T-helper 17 cell (primary cell): ENCODE results near the gene BMPR1B. TPM values are rescaled to one million over a fixed set of nuclear protein-coding genes. Genes with fewer than 3 reads are reported as not detected.

ENCODE experiments used
- ATAC-seq: fragments of 150-1000 bp; cut with Tn5 transposase; 2 replicates; pipeline ENCODE4 v1.10.0; 2021; ENCODE audit warnings: mild to moderate bottlenecking, moderate library complexity
- DNase-seq, 3 donors: peaks; one replicate each; pipeline versions ENCODE4 v3.0.0 to v3.0.0-alpha.2; 2020 to 2021
- H3K9me3 ChIP-seq: one replicate; pipeline ENCODE4 v1.7.0; 2013; ENCODE audit warnings: low read length, mild to moderate bottlenecking; ENCODE audit not compliant: control insufficient read depth, poor library complexity, severe bottlenecking
- H3K27ac Mint-ChIP-seq: one replicate; pipeline ENCODE4 v1.8.0; 2022; ENCODE audit warnings: mild to moderate bottlenecking, moderate library complexity, mixed read lengths
- H3K27me3 Mint-ChIP-seq: one replicate; pipeline ENCODE4 v1.8.0; 2022; ENCODE audit warnings: mixed read lengths
- H3K36me3 Mint-ChIP-seq: one replicate; pipeline ENCODE4 v1.8.0; 2022; ENCODE audit warnings: low read depth, mixed read lengths
- H3K4me1 Mint-ChIP-seq: one replicate; pipeline ENCODE4 v1.8.0; 2022; ENCODE audit warnings: mild to moderate bottlenecking, mixed read lengths
- H3K4me3 Mint-ChIP-seq: one replicate; pipeline ENCODE4 v1.8.0; 2022; ENCODE audit warnings: mild to moderate bottlenecking, moderate library complexity, mixed read lengths
- total RNA-seq, 4 donors: library from RNA in 2 of 4; stranded (reverse) in 2 of 4; gene quantifications; one replicate each; pipeline ENCODE4 v1.2.3 and lab custom pipeline; 2022 to 2026

The BMPR1B gene
- total RNA-seq, 2 donors from 2014 or later = not detected

DNA sequence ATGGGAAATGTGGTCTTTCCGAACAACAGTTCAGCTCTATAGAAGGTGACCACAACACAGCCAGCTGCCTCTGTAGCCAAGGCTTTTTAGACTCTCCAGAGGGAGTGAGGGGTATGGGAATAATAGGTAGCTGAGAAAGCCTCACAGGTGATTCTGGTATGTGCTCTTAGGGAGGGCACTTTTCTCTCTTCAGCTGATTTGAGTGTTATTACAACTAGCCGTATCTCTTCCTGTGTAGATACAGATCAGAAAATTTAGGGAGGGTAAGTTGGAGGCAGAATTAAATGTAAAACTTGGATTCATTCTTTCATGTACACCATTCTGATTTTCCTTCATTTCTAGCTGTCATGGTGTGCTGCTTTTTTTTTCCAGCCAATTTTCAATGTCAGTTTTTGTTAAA lies 154.9 kb downstream of the BMPR1B start:
- no peak for DNase-seq
- ATAC-seq = peak; percentile 25
- no peaks in the 10 kb centered on the region for H3K9me3 ChIP-seq
- Mint-ChIP-seq H3K4me1 (peaks cover 6% of the 10 kb centered on the region), H3K27ac (no peak overlapping the region), H3K4me3 (no peak overlapping the region), H3K27me3 (no peaks in the 10 kb centered on the region), H3K36me3 (no peaks in the 10 kb centered on the region)

DNA sequence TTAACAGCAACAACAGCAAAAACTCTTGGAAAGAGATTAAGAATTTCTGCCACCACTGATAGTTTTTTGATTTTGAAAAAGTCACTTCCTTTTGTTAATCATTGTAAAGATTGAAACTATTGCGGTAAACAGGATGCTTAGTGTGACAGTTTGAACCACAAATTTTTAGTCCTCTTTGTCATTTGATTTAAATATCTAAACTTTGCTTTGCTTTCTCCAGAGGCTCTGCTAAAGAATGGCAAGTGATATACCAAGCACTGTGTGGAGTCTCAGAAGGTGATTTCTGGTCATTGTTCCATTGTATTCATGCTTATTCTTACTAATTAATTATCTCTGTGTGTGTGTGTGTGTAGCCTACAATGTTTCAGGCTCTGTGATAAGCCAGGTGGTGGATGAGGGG lies 155.6 kb downstream of the BMPR1B start:
- Mint-ChIP-seq H3K4me3 (peak overlapping the region; percentile 37), H3K27ac (peak overlapping the region; percentile 0), H3K36me3 (no peaks in the 10 kb centered on the region), H3K27me3 (no peaks in the 10 kb centered on the region), H3K4me1 (peaks cover 6% of the 10 kb centered on the region)
- DNase-seq (no peak), ATAC-seq (peak; percentile 39)
- H3K9me3 ChIP-seq = no peaks in the 10 kb centered on the region

DNA sequence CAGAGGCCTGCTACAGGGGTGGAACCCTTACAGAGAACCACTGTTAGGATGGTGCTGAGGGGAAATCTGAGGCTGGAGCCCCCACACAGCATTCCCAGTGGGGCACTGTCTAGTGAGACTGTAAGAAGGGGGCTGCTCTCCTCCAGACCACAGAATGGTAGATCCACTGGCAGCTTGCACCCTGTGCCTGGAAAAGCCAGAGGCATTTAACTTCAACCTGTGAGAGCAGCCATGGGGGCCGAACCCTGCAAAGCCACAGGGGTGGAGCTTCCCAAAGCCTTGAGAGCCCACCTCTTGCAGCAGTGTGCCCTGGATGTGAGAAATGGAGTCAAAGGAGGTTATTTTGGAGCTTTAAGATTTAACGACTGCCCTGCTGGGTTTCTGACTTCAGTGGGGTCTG lies 159.4 kb downstream of the BMPR1B start:
- H3K4me3 Mint-ChIP-seq = no peak overlapping the region
- no peak overlapping the region for H3K27ac Mint-ChIP-seq
- no peaks in the 10 kb centered on the region for H3K9me3 ChIP-seq
- ATAC-seq (no peak), DNase-seq (no peak)
- H3K36me3 Mint-ChIP-seq = no peaks in the 10 kb centered on the region
- H3K27me3 Mint-ChIP-seq = no peaks in the 10 kb centered on the region
- H3K4me1 Mint-ChIP-seq = peaks cover 6% of the 10 kb centered on the region

DNA sequence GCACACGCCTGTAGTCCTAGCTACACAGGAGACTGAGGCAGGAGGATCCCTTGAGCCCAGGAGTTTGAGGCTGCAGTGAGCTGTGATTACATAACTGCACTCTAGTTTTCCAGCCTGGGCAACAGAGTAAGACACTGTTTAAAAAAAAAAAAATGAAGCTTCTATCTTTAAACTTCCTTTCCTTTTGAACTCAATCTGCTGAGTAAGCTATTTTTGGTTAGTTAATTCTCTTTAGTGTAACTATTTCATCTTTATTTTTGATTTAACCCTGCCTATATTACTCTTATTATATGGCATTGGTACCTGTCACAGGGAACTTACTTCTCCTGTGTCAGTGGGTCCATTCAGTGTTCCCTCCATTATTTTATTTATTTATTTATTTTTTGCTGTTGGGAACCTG lies 160.8 kb downstream of the BMPR1B start:
- no peak for DNase-seq
- Mint-ChIP-seq H3K36me3 (no peaks in the 10 kb centered on the region), H3K4me1 (peaks cover 4% of the 10 kb centered on the region), H3K27ac (no peak overlapping the region), H3K4me3 (no peak overlapping the region), H3K27me3 (no peaks in the 10 kb centered on the region)
- H3K9me3 ChIP-seq = no peaks in the 10 kb centered on the region
- no peak for ATAC-seq

DNA sequence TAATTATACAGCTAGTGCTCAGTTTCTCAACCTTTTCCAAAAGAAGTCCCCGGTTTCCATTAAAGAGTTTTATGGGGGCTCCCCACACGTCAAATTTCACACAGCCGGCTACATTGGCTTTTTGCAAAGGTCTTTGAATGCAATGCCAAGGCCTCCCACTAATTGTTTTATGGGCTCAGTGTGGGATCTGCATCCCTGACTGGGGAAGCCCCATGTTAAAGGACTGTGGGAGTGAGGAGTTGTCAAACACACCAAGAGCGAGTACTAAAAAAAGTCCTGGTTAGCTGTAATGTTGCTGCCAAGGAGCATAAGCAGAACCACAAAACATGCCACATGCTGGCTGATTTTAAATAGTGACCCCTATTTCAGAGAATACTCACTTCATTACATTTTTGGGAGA lies 162.6 kb downstream of the BMPR1B start:
- Mint-ChIP-seq H3K36me3 (no peaks in the 10 kb centered on the region), H3K27ac (no peak overlapping the region), H3K4me1 (no peaks in the 10 kb centered on the region), H3K4me3 (no peak overlapping the region), H3K27me3 (no peaks in the 10 kb centered on the region)
- H3K9me3 ChIP-seq = no peaks in the 10 kb centered on the region
- no peak for DNase-seq
- no peak for ATAC-seq

DNA sequence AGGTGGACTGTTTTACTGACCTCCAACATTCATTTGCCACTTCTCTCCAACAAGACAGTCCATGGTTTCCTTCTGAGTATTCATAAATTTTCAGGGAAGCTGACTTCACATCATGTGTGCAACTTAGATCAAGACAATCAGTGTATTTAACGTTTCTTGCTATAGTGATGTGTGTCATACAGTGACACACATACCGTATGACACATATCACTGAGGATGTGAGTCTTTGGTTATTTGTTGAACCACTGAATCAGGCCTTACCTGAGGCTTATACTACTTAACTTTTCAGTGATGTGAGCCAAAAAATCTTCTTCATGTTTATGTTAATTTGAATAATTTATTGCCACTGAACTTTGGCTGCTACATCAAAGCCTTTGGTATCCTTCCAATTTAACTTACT lies 166.8 kb downstream of the BMPR1B start:
- H3K27ac Mint-ChIP-seq = no peak overlapping the region

DNA sequence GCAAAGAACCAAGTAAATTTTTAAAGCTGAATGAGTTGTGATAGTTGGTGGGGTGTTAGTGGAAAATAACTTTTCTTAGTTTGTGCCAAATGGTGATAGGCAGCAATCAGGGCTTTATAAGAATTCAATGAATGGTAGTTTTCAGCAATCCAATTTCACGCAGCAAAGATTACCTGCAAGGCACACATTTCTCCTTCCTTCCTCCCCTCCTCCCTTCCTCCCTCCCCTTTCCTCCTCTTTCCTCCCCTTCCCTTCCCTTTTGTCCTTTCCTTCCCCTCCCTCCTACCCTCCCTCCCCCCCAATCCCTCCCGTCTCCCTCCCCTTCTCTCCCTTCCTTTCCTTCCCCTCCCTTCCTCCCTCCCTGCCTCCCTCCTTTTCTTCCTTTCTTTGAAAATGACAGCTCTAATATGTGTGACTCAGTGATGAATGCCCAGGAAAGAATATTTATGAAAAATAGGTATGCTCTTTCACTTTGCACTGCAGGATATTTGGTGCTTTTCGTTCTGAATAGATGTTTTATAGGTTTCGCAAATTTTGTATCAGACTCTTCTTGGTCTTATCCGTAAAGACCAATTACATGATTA lies 168.1 kb downstream of the BMPR1B start:
- H3K27ac Mint-ChIP-seq = no peak overlapping the region
- no peaks in the 10 kb centered on the region for H3K9me3 ChIP-seq
- no peaks in the 10 kb centered on the region for H3K4me1 Mint-ChIP-seq
- no peak overlapping the region for H3K4me3 Mint-ChIP-seq
- no peak for ATAC-seq
- no peak for DNase-seq
- H3K27me3 Mint-ChIP-seq = no peaks in the 10 kb centered on the region
- H3K36me3 Mint-ChIP-seq = no peaks in the 10 kb centered on the region

More for the DNA sequence above, 166.8 kb downstream of the BMPR1B start:
- H3K36me3 Mint-ChIP-seq = no peaks in the 10 kb centered on the region
- H3K9me3 ChIP-seq = no peaks in the 10 kb centered on the region
- no peaks in the 10 kb centered on the region for H3K4me1 Mint-ChIP-seq
- DNase-seq (no peak), ATAC-seq (no peak)
- H3K4me3 Mint-ChIP-seq = no peak overlapping the region
- no peaks in the 10 kb centered on the region for H3K27me3 Mint-ChIP-seq

DNA sequence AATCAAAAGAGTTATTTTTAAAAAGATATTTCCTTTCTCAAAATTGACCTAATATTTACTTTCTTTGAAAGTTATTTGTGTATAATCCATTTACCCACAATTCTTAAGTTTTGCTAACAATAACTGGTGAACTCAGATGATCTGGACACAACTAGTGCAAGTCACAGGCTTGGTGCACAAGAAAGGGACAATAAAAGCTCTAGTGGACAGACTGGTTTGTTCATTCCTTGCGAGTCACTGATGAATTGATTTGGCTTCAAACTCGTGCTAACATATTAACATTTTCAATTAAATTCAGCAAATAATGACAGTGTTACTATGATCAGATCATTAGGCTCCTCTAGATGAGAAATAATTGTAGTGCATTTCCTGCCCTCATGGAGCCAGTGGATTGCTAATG lies 169.2 kb downstream of the BMPR1B start:
- Mint-ChIP-seq H3K27ac (no peak overlapping the region), H3K4me1 (no peaks in the 10 kb centered on the region), H3K27me3 (no peaks in the 10 kb centered on the region), H3K4me3 (no peak overlapping the region), H3K36me3 (no peaks in the 10 kb centered on the region)
- ATAC-seq (no peak), DNase-seq (no peak)
- no peaks in the 10 kb centered on the region for H3K9me3 ChIP-seq

DNA sequence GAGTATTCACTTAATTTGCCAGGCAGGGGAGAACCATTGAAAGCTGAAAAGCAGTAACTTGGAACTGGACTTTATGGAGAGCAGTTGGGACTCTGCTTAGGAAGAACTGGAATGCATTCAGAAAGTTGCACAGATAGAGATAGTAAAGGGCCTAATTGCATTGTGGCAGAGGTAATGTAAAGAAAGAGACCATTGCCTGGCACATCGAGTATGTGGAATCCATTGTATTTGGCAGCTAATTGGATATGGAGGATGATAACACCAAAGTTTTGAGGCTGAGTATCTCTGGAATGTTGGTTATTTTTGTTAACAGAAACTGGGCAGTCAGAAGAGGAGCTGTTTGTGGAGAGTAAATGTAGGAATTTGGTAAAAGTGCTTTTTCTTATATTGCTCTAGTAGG lies 169.9 kb downstream of the BMPR1B start:
- no peaks in the 10 kb centered on the region for H3K9me3 ChIP-seq
- Mint-ChIP-seq H3K27me3 (no peaks in the 10 kb centered on the region), H3K4me3 (no peak overlapping the region), H3K4me1 (no peaks in the 10 kb centered on the region), H3K36me3 (no peaks in the 10 kb centered on the region), H3K27ac (no peak overlapping the region)
- ATAC-seq (no peak), DNase-seq (no peak)

DNA sequence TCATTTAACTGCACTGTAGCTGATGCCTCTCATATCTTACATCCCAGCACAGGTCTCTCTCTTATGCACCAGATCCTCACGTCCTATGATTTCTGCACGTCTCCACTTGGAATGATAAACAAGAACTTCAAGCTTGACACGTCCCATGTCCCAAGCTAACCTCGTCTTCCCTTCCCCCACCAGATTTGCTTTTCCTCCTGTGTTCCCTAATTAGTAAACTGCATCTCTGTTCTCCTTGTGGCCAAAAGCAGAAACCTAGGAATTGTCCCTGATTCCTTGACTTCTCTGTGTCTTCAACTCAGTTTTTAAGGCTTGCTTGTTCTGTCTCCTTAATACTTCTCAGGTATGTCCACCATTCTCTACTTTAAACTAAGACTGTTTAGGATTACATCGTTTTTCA lies 171.9 kb downstream of the BMPR1B start:
- Mint-ChIP-seq H3K4me3 (no peak overlapping the region), H3K36me3 (no peaks in the 10 kb centered on the region), H3K27ac (no peak overlapping the region), H3K27me3 (no peaks in the 10 kb centered on the region), H3K4me1 (no peaks in the 10 kb centered on the region)
- no peak for DNase-seq
- ATAC-seq = no peak
- no peaks in the 10 kb centered on the region for H3K9me3 ChIP-seq

DNA sequence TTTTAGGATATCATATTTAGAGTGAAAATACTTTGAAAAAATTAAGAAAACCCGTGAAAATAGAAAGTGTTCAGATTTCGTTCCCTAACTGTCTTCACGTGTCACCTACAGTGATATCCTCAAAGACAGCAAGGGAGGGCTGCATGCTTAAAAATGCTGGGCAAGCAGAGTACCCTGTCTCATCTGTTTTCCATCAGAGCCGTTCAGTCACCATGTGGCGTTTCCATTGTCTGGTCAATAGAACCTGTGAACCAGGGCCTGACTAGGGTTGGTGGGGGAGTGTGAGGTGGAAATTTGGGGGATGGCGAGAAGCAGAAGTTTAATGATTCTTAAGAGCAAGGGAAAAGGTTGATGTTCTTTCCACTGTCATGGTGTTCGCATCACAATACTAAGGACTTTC lies 173.9 kb downstream of the BMPR1B start:
- Mint-ChIP-seq H3K4me1 (no peaks in the 10 kb centered on the region), H3K36me3 (no peaks in the 10 kb centered on the region), H3K4me3 (no peak overlapping the region), H3K27me3 (peaks cover 11% of the 10 kb centered on the region), H3K27ac (no peak overlapping the region)
- H3K9me3 ChIP-seq = no peaks in the 10 kb centered on the region
- ATAC-seq (no peak), DNase-seq (no peak)

DNA sequence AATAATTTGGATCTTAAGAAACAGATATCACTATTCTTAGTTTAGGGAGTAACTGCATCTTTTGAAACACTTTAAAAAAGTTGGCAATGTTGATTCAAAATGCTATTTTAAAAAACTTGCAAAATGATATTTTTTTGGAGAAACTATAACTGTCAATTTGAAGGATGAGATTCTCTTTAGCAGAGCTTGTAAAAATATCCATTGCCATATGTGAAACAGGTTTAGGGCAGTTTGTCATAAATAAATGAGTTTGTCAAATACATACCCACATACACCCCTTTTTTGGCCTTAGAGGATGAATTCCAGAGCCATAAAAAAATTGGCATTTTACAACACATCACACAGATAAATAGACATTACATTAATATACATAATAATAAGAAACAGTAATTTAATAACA lies 174.6 kb downstream of the BMPR1B start:
- no peak for ATAC-seq
- Mint-ChIP-seq H3K27ac (no peak overlapping the region), H3K4me3 (no peak overlapping the region), H3K4me1 (no peaks in the 10 kb centered on the region), H3K27me3 (peaks cover 19% of the 10 kb centered on the region), H3K36me3 (no peaks in the 10 kb centered on the region)
- H3K9me3 ChIP-seq = no peaks in the 10 kb centered on the region
- DNase-seq = no peak

DNA sequence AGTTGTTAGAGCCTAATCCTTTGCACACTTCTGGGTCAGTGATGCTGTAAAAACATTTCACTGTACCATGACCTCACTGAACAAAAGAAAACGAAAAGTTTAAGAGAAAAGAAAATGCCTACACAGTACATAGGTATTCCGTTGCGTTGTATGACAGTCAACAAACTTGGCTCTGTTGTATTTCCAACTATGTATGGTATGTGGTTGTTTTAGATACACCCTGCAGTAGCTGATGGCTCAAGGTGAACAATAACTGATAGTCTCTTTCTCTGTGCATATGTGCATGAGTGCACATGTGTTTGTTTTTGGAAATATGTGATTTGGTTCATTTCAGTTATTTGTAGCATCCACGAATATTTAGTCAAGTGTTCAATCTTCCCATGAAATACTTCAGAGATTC lies 176.0 kb downstream of the BMPR1B start:
- Mint-ChIP-seq H3K36me3 (no peaks in the 10 kb centered on the region), H3K4me3 (no peak overlapping the region), H3K4me1 (no peaks in the 10 kb centered on the region), H3K27ac (no peak overlapping the region), H3K27me3 (peaks cover 19% of the 10 kb centered on the region)
- DNase-seq (no peak), ATAC-seq (no peak)
- H3K9me3 ChIP-seq = no peaks in the 10 kb centered on the region

DNA sequence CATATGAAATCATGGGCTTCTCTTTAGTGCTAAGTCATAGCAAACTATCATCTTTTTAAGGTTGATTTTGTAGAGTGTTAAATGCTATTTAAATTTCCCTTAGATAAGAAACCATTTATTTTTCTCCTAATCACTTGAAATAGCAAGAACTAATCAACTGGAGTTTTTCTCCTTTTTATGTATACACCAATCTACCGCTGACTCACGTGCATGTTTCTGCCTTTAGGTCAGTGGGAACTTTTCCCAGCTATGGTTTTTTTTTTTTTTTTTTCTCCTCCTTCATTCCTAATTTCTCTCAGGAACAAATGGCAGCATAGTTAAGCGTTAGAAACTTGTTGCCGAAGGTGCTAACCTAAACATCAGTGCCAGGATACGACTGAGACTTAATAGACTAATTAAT lies 176.4 kb downstream of the BMPR1B start:
- H3K9me3 ChIP-seq = no peaks in the 10 kb centered on the region
- peaks cover 19% of the 10 kb centered on the region for H3K27me3 Mint-ChIP-seq
- no peaks in the 10 kb centered on the region for H3K36me3 Mint-ChIP-seq
- DNase-seq (no peak), ATAC-seq (no peak)
- no peak overlapping the region for H3K4me3 Mint-ChIP-seq
- no peak overlapping the region for H3K27ac Mint-ChIP-seq
- no peaks in the 10 kb centered on the region for H3K4me1 Mint-ChIP-seq
